T47D (cell line): ENCODE data around the gene STMP1.

Source experiments
- DNase-seq, 2 experiments: peaks; one replicate each; pipeline versions ENCODE4 v3.0.0 to v3.0.0-alpha.2; 2011 to 2012; ENCODE audit warnings: low read depth in 1 of 2, low spot score in 1 of 2
- JUND ChIP-seq: IDR thresholded peaks from 2 replicates; pipeline ENCODE4 v1.6.1; 2012; ENCODE audit warnings: low read depth
- in situ Hi-C: cut with HindIII; loops from 2 replicates; pipeline ENCODE4 v1.10.0; 2016; ENCODE audit warnings: low sequenced_read_pairs, low pct_unique_long_range_greater_than_20kb

The STMP1 gene

DNA sequence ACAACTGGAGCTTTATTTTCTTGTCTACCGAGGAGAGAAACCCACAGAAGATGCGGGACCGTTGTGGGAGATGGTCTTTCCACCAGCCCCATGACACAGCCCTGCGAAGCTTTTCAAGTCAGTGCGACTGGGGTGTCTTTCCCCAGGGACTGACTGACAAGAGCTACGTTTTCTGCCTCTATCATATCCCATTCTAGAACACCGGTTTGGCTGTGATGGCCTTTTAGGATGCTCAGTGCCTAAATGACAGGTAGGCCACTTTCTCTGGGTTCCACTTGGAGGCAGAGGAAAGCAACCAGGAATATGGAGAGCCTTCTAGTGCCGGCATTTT lies 48.8 kb downstream of the STMP1 start:
- no peak for DNase-seq
- in situ Hi-C loops = no loop called here
- TF ChIP-seq JUND = no peak

DNA sequence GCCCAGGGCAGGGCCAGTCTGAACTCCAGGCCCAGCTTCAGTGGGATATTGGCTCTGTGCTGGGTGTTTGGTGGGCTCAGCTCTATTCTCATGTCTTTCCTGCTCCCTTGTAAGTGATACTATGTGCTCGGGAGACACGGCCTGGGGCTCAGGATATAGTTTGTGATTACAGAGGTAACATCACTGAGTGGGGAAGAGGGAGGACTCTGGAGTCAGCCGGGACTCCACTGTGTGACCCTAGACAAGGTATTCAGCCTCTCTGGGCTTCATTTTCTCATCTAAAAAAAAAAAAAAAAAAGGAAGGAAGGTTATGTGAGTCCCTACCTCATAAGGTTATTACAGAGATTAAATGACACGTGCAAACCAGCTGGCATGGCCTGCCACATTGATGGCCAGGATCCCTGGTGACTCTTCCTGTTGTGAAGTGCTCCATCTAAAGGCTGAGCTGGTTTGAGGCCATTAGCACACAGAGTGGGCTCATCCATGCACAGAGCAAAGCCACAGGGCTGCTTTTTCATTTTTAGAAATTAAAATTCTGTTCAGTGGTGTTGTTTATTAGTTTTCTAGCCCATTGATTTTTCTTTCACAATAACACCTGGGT lies 50.0 kb downstream of the STMP1 start:
- in situ Hi-C loops = no loop called here
- TF ChIP-seq JUND = no peak
- DNase-seq = no peak

DNA sequence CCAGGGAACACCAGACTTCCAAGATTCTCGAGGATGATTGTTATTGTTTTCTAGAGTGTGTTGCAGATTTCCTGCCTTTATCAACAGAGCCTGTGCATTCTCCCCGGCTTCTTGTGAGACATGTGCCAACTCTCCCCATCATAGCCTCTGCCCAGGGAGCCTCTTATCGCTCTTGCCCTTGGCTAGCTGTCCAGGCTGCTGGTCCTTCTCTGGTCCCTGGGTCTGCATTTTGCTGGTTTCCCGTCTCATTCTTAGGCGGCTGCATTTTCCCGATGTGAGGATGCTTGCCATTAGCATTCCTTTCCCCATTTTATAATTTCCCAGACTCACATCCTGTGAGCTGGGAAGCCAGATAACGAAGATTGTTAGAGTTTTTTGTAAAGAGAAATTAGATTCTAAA lies 50.5 kb downstream of the STMP1 start:
- no peak for DNase-seq
- no peak for TF ChIP-seq JUND
- in situ Hi-C loops = no loop called here

DNA sequence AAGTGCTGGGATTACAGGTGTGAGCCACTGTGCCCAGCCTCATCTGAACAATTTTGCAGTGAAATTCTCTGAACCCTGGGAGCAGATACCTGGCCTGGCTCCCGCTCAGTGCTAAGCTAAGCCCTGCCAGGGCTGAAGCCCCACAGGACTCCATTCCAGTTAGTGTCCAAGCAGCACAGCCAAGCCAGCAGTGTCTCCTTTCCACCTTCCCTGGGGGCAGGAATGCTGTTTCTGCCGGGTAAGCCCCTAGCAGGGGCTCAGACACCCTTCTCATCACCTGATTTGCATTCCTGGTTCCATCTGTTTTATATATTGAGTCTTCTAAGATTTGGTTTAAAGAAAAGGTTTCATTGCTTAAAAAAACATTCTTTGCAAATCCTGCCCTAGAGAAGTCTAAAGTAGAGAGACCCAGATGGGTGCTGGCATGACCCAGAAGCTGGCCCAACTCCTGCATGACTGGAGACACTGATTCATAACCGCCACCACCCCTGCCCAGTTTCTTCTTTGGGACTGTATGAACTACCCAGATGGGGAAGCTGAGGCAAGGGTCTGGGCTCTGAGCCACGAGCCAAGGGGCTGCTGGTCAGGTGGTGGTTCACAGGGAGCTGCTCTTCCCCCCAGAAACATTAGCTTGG lies 51.6 kb downstream of the STMP1 start:
- DNase-seq = no peak
- in situ Hi-C loops = no loop called here
- no peak for TF ChIP-seq JUND

DNA sequence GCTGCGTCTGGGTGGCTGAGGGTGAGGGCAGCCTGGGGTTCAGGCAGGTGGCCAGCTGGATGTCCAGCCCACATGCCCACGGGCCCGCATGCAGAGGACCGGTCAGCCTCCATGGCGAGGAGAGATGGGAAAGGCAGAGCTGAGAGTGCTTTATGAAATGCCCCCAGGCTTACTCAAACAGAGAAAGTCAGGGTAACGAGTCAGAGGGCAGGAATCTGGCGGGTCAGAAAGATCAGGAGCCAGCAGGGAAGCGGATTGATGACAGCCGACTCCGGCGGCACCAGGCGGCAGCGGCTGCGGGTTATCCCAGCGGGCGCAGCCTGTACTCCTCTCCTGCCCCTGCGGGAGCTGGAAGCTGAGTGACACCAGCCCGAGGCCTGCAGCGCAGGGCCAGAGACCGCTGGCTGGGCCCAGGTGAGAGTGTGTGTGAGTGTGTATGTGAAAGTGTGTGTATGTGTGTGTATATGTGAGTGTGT lies 52.3 kb downstream of the STMP1 start:
- in situ Hi-C loops = no loop called here
- peak; percentile 31 to 33 for DNase-seq
- TF ChIP-seq JUND = no peak

DNA sequence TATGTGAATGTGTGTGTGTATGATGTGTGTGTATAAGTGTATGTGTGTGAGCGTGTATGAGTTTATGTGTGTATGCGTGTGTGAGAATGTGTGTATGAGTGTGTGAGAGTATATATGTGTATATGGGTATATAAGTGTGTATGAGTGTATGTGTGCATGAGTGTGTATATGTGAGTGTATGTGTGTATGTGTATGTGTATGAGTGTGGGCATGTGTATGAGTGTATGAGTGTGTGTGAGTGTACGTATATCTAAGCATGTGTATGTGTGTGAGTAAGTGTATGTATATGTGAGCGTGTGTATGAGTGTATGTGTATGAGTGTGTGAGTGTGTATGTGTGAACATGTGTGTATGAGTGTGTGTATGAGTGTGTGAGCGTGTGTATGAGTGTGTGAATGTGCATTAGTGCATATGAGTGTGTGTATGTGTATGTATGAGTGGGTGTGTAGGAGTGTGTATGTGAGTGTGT lies 52.8 kb downstream of the STMP1 start:
- no peak for TF ChIP-seq JUND
- DNase-seq = no peak
- in situ Hi-C loops = no loop called here

DNA sequence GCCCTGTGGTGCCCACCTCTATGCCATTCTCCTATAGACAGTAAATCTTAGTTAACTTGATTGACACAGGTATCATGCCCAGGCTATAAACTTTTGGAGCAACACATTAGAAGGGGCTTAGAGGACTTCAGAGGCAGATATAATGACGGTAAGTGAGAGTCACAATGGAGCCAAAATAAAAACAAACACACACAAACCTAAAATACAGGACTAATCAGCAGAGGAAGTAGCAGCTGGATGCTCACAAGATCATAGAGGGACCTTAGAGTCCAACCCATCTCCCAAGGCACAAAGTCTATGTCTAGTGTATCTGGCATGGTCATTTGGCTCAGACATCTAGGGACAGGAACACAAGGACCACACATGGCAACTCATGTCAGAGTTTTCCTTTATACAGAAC lies 53.4 kb downstream of the STMP1 start:
- no peak for DNase-seq
- no peak for TF ChIP-seq JUND
- in situ Hi-C loops = no loop called here

DNA sequence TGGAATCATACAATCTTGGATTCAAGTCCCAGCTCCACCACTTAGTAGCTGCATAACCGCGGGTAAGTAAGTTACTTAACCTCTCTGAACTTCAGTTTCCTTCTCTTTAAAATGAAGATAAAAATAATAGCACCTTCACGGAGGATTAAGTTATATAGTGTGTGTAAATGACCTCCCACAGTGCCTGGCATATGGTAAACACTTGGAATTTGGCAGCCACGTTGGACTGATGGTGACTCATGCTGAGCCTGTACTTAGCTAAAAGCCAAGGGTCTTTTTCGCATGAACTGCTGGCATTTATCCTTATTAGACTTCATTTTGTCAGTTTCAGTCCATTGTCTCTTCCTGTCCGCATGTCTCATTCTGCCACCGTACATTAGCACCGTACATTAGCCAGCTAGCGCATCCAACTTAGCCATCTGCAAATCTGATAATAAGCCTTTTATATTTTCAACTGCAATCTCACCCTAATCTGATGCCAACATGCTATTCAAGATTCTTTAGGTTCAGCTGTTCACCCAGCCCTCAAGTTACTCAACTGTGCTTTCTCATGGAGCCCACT lies 54.4 kb downstream of the STMP1 start:
- TF ChIP-seq JUND = no peak
- in situ Hi-C loops = no loop called here
- no peak for DNase-seq

DNA sequence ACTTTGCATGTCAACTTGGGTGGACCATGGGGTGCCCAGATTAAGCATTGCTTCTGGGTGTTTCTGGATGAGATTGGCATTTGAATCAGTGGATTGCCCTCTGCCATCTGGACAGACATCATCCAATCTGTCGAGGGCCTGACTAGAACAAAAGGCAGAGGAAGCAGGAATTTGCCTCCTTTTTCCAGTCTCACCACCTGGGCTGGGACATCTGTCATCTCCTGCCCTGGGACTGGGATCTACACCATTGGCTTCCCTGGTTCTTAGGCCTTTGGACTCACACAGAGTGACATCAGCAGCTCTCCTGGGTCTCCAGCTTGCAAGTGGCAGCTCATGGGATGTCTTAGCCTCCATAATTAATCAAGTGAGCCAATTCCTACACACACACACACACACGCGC lies 55.4 kb downstream of the STMP1 start:
- TF ChIP-seq JUND = no peak
- in situ Hi-C loops = no loop called here
- DNase-seq = no peak

DNA sequence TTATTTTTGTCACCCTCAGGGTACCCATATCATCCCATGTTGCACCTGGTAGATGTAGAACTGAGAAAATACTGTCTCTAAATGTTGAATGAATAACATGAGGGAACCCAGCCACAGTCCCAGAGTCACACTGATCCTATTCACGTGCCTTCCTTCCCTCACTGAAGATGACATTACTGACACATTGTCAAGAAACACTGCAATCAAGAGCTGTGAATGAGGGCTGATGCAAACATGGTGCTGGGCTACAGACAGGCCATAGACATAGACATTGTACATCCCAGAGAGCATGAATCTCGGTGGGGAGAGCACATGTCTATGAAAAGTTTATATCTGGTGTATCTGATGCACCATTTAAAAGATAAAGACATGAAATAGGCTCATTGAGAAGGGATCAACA lies 55.9 kb downstream of the STMP1 start:
- no peak for TF ChIP-seq JUND
- in situ Hi-C loops = no loop called here
- DNase-seq = no peak

DNA sequence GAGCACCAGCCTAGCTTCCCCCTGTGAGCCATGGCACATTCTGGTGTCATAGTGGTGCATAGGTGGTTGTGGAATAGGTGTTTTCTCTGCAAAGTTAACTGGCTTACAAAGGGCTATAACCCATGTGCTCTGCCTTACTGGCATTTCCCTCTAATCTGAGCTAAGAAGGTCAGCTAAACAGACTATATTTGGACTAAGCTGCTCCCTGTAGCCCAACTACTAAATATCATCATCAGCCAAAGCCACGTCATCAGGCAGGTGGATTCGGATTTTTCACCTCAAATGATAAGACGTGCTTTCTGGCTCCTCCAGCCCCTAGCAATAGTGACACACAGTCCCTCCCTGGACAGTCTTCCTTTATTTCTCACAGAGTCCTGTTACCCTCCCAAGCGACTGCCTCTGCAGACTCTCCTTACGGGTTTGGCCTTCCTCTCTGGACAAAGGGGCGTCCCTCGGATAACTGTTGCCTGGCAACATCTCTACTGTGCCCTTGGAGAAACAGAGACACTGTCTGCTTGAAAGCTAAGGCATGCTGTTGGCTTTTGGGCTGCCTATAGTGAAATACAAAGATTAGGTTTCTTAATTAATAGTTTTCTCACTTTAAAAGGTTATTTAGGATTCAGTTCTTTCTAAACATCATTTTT lies 56.6 kb downstream of the STMP1 start:
- in situ Hi-C loops = no loop called here
- no peak for TF ChIP-seq JUND
- no peak for DNase-seq

DNA sequence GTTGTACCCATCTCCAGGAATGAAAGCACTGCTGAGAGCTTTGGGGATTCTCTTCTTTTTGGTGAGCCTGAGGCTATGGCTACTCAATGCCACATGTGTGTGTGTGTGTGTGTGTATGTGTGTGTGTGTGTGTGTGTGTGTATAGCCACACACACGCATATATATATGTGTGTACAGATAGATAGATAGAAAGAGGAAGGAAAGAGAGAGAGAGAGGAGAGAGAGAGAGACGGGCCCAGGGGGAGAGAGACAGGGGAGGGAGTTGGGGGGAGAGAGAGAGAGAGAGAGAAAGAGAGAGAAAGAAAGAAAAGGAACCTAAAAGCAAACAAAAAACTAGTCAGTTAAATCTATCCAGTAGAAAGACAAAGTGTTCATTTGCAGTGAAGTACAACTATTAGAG lies 57.4 kb downstream of the STMP1 start:
- no peak for TF ChIP-seq JUND
- in situ Hi-C loops = no loop called here
- no peak for DNase-seq

DNA sequence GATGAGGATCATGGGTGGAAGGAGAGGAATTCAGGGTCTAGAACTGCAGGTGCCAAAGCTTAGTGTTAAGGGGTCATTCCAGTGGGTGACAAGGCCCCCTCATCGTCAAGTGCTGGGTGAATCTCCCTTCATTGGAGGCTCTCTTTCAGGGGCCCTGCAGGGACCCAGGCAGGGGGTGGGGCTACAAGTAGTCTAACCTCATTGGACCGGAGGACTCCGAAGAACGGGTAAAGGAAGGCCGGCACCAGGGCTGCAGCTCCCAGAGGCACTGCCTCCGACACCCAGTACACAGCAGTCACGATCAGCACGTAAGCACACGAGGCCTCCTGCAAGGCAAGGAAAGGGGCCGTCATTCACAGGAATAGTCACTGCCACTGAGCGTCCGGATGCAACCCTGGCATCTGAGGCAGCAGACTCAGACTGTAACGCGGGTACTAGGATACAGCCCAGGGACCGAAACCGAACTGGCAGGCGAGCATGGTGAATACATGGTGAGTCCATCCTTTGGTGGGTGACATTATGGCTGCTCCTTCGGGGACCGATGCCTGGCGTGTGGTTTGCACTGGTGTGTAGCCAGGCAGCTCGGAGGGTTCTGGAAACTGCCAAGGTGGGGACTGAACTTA lies 59.0 kb downstream of the STMP1 start:
- in situ Hi-C loops = no loop called here
- no peak for DNase-seq
- no peak for TF ChIP-seq JUND
